NOMO-1 treated with dmso at 0.1 percent for 144 hours (cell line): ENCODE measurements around the gene TXNL1.
"Not testable (repeated sequence)": the region's sequence is repeated elsewhere in the genome, so short reads cannot be mapped to it uniquely, and the experiment has no call there.

Experiments
- DNase-seq: peaks from one replicate; lab custom pipeline; 2025; ENCODE audit not compliant: unreplicated experiment; lab: John Stamatoyannopoulos, UW

The TXNL1 gene

DNA sequence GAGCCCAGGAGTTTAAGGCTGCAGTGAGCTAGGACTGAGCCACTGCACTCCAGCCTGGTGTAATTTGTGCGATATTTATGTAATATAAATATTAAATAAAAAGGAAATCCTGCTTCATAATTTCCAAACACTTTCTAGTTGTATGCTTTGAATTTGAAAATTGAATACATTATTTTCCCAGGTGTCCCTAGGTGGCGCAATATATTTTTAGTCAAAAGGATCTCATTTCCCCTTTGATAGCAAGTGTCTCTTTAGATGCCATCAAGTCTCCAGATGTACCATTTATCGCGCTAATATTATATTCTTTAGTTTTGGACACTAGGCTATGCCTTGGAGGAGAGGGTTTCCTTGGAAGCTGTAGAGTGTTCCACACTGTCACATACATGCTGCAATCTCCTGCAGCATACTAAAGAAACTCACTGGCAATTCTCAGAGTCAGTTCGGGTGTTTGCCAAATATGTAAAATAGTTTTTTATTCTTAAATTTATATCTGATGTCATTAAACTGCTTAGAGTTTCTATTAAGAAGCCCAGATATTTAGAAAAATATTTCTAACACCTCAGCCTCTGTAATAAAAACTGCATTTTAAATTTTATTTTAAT is 7.1 kb upstream of the TXNL1 start:
- no peak for DNase-seq

DNA sequence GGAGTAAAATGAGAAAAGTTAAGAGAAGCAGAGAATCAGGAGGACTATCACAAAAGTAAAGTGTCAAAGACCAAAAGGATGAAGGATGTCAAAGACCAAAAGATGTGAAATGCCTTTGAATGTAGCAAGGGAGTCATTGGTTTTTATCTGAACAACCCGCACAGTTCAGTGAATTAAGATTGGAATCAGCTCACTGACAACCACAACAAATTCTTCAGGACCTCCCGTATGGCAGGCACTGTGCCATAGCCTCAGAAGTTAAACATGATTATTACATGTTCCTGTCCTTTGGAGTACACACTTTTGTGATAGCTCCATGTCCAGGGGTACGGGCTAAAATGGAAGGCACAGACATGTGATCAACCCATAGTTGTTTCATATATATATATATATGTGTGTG is 5.0 kb upstream of the TXNL1 start:
- no peak for DNase-seq

DNA sequence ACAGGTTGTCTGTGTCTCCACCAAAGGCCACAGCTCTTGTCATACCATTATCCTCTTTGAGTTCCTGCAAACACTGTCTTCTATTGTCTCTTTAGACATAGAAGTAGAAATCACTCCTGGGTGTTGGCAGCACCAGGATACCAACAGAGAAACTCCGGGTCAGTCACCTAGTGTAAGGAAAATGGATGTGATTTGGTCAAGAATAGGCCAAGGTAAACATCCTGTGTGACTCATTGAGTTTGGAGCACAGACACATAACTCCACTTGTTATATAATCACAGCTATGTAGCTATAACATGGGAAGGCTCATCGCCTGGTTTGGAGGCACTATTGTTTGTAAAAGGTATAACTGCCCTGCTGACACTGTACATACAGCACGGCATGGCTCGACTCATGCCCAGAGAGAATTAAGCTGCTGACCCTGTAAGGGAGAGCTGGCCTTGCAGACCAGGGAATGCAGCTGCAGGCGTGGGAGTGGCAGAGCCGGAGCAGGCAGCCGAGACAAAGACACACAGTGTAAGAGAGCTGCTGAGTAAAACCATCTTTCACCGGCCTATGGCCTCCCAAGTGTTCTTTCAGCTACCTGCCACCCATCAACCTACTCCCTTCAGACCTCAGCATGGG is 3.4 kb upstream of the TXNL1 start:
- DNase-seq, result no peak

DNA sequence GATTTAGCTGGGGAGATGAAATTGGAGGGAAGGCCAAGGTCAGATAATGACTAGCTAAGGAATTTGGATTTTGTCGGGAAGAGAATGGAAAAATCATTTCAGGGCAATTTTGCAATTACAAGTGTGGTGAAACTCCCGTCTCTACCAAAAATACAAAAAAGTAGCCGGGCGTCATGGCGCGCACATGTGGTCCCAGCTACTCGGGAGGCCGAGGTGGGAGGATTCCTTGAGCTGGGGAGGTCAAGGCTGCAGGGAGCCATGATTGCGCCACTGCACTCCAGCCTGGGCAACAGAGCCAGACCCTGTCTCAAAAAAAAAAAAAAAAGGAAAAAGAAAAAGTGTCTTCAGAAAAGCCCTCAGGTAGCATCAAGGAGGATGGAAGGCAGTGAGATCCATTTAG is 1.2 kb upstream of the TXNL1 start:
- DNase-seq, result no peak

DNA sequence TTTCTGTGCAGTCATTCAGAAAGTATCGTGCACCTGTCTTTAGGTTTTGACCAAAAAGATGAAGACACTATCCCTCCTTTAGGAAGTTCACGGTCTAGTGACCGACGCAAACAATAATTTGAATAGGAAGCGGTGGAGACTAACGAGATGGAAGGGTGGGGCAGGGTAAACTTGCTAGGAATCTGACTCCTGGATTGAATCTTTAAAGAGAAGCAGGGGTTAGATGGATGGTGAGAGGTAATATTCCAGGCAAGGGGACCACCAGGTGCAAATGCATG is 651 bp upstream of the TXNL1 start:
- no peak for DNase-seq

DNA sequence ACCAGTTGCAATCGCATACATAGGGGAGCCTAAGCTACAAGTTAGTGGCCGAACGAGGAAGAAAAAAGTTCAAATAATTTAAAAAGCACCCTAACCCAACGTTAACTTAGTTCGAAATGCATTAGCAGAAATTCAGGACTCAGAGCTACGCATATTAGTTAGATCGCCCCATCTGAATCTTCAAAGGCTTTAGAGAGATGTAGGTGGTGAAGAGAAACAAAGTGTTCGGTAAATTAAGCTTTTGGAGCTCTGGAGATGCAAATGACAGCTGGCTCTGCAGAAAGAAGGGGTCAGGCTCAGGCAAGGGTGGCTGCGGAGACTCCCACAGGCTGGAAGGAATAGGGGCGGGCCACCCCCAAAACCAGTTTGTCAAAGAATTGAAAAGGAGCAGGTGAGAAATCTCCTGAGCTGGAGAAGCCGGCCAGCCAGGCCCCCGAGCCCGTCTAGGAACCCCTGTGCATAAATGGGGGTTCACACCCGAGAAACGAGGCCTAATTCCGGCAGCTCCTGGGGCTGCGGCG is 621 bp downstream of the TXNL1 start:
- no peak for DNase-seq

DNA sequence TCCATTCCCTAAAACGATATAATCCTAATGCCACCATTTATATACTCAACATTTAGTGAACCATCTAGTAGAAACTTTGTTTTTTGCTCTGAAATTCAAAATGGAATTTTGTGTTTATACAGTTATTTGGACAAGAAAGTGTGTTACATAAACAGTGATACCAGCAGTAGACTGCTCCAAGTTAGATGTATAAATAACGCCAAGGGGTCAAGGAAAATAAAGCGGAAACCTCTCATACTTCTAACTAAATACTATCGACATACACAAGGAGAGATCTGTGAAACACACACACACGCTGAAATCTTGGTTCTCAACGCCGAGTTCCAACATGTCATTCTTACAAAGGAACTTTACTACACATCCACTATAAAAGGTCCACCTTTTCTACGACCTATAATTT is 1.2 kb downstream of the TXNL1 start:
- no peak for DNase-seq

DNA sequence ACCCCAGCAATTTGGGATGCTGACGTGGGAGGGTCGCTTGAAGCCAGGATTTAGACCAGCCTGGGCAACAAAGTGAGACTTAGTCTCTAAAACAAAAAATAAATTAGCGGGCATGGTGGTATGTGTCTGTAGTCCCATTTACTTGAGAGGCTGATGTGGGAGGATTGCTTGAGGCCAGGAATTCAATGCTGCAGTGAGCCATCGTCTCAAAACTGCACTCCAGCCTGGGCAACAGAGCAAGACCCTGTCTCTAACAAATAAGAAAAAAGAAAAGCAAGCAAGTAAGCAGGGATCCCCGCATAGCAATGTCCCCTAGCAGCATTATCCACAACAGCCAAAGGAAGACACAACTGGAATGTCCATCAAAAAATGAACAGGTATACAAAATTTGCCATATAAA is 3.4 kb downstream of the TXNL1 start:
- DNase-seq, result no peak

DNA sequence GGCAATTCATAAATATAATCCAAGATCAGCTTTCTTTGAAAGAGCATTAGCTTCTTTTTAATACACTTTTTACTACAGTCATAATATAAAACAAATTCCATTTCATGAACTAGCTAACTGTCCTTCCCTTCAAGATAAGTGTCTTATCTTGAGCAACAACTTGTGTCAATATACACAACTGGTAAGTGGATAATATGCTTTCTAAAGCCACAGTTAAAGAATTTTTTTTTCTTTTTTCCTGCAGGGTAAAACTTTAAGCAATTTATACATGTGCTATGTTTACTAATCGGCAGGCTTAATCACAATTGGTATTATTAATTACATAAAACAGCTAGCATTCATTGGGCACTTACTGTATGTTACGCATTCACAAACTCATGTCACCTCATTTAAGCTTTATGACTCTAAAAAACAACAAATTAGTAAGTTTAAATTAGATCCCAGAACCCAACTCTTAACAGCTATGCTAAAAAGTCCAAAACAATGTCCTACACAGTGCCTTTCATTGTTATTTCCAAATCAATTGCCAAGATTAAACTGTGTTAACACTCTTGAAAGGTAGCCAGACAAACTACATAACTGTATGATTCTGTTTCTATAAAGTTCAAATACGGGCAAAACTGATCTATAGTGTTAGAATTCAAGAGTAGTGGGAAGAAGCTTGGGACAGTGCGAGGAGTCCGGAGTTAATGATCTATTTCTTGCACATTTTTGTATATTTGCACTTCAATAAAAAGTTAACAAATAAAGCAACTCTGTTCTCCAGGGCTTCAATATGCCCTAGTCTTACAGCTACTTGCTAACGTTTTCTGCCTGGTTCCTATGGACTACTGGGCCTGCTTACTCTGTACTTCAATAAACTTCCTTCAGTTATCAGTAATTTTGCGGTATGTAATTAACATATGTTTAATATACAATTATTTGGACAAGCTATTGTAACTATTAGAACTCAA is 6.0 kb downstream of the TXNL1 start:
- no peak for DNase-seq

DNA sequence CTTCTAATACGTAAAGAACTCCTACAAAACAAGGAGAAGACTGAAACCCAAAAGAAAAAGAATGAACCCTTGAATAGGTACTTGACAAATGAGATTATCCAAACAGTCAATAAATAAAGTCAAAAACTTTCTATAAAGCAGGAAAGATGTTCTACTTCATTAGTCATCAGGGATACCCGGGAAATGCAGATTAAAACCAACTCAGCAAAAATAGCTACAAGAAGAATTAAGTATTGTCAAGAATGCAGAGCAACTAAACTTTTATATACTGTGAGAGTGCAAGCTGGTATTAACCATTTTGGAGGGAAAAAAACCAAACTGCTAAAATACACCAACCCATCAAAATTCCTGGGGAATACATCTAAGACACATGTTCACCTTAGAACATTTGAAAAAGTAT is 10.4 kb downstream of the TXNL1 start:
- no peak for DNase-seq

DNA sequence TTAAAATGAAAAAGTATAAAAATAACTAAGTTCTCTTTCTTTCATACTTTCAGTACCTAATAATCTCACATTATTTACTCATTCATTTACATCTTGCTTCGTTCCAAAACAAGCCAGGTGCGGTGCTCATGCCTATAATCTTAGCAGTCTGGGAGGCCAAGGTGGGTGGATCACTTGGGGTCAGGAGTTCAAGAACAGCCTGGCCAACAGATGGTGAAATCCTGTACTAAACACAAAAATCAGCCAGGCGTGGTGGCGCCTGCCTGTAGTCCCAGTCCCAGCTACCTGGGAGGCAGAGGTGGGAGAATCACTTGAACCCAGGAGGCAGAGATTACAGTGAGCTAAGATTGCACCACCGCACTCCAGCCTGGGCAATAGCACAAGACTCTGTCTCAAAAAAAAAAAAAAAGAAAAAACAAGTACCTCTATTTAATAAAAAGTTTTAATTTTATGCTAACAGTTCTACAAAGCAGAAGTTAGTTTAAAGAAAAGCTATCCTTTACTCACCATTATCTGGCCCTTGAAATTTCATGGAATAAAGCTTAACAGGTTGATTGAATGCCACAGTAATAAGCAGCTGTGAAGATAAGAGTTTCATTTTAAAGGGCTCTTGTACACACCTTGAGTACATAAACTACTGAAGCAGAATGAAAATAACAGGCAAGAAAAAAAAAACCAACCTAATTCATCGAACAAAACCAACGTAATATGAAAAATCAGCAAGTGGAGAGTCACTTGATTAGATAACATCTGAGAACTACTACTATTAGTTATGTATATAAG is 22.5 kb downstream of the TXNL1 start:
- no peak for DNase-seq

DNA sequence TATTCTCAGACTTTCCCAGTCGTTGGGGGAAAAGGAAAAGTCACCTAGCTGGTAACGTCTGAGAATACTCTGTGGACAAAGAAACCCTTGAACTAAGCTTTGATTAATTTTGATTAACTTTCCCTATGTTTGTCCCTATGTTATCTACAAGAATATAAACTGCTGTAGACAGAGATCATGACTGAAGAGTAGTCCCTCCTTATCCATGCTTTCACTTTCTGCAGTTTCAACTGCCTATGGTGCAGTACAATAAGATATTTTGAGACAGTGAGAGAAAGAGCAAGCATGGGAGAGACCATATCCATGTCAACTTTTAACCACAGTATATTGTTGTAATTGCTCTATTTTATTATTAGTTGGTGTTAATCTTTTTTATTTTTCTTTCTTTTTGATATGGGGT is 31.8 kb downstream of the TXNL1 start:
- no peak for DNase-seq

DNA sequence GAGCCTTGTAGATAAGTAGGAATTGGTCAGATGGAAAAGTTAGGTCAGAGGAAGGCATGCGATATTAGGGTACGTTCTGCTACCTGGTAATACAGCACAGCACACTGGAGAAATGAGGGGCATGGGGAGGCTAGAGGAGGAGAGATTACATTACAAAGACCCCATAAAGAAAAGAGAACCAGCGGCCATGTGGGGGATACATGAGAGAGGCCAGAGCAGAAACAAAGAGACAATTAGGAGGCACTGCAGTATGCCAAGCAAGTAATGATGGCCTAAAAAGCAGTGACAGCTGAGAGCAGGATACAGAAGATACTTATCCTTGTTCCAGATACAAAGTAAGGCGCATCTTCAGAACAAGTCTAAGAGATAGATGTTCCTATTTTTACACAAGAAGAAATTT is 40.0 kb downstream of the TXNL1 start:
- no peak for DNase-seq

DNA sequence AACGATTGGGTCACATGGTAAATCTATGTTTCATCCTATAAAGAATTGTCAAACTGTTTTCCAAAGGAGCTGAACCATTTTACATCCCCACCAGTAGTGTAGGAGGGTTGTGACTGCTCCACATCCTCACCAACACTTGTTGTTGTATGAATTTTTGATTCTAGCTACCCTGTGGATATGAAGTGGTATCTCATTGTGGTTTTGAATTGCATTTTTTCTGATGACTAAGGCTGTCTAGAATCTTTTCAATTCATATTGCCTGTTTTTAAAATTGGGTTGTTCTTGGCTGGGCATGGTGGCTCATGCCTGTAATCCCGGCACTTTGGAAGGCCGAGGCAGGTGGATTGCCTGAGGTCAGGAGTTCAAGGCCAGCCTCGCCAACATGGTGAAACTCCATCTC is 44.5 kb downstream of the TXNL1 start:
- DNase-seq, result no peak

DNA sequence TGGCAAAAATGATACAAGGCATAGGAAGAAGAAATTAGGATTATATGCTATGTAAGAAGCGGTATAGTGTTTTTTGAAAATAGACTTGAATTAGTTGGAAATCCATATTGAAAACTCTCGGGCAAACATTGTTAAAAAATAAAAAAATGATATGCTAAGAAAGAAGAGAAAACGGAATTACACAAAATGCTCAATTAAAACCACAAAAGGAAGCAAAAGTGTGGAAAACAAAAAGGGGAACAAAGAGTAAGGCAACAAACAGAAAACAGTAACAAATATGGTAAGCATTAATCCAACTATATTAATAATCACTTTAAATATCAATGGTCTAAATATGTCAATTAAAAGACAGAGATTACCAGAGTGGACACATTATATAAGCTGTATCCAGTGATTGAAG is 58.4 kb downstream of the TXNL1 start:
- DNase-seq, result no peak

DNA sequence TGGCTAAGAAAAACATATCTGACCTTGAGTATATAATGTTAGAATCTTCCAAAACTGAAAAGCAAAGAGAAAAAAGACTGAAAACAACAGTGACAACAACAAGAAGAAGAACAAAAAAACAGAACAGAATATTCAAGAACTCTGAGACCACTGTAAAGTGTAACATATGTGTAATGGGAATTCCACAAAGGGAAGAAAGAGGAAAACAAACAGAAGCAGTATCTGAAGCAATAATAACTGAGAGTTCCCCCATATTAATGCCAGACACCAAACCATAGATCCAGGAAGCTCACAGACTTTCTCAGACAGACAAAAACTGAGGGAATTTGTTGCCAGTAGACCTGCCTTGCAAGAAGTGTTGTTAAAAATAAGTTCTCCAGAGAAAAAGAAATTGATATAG is 58.9 kb downstream of the TXNL1 start:
- DNase-seq, result no peak

DNA sequence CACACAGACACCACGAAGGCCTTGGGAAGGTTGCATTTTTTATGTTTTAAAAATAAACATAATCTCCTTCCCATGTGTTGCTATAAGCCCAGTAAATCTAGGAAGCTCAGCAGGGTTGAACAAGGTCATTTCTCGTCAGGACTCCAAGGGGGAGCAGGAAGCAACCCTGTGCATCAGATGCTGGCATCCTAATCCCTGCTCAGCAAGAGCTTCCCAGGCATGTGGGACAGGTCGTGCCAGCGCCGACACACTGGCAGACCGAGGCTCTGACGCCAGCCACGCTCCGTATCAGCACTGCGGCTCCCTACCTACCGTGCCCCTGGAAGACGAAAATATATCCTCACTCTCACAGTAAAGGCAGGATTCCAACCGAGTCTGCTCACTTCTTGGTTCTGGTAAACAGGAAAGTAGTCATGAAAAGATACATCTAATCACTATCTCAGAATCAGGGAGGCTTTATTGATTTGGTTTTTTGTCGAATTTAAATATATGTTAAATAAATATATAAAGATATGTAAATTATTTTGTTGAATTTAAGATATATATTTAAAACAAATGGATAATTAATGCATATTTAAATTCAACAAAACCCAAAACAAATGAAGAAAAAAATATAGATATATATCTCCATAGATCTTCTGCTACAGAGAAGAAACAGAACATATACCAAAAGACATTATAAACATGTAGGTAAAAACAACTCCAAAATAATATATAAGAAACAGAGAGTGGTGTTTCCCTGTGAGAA is 61.4 kb downstream of the TXNL1 start:
- no peak for DNase-seq

DNA sequence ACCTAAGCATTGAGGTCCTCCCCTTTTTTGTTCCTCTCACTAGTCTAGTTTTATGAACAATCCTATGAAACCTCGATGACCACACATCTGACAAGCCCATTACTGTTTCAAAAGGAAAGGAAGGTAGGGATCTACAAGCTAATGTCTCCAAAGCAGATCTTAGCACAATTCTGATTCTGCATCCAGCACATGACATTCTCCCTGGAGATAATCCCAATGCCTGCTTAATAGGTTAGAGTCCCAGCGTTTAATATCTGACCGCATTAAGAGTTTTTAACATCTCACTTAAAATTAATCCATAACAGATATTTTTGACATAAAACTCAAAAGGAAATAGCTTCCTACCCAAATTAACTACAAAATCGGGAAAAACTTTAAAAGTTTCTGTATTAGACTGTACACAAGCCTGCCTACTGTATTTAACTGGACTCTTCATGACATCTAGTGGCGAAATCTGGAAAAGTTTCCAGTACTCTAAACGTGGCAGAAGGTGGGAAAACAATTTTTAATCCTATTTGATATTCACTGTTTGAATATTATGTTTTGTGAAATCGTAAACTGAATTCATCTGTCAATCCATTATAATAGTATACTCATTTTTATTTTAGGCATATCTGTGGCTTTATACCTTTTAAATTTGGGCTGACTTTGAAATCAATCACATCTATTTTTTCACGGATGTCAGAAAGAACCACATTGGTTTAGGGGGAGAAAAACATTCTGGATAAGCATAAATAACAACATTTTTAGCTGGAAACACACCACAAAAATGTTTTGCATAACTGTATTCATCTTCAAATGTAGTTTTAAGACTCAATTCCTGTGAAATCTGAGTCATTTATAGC is 62.4 kb downstream of the TXNL1 start:
- peak; percentile 4 for DNase-seq

DNA sequence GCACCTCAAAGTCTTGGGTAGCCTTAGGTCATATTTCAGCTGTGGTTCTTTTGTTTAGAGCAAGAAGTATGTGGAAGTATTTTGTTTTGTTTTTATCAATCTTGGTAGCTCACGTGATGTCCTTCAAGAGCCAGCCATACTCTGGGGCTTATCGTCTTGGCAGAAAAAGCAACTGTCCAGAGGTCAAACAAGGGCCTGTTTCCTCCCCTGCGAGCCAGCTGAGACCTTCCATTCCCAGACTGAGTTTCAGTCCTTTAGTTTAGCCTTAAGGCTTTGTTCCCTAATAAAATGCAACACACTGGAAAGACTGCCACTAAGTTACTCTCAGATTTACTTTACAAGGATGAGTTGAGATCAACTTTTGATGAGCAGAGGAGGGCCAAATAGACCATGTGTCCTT is 63.5 kb downstream of the TXNL1 start:
- DNase-seq, result no peak

DNA sequence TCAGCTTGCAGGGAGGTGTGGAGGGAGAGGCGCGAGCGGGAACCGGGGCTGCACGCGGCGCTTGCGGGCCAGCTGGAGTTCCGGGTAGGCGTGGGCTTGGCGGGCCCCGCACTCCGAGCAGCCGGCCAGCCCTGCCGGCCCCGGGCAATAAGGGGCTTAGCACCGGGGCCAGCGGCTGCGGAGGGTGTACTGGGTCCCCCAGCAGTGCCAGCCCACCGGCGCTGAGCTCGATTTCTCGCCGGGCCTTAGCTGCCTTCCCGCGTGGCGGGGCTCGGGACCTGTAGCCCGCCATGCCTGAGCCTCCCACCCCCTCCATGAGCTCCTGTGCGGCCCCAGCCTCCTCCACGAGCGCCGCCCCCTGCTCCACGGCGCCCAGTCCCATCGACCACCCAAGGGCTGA is 66.1 kb downstream of the TXNL1 start:
- not testable (repeated sequence) for DNase-seq
